ENCODE results near the gene CDH20.

DNA sequence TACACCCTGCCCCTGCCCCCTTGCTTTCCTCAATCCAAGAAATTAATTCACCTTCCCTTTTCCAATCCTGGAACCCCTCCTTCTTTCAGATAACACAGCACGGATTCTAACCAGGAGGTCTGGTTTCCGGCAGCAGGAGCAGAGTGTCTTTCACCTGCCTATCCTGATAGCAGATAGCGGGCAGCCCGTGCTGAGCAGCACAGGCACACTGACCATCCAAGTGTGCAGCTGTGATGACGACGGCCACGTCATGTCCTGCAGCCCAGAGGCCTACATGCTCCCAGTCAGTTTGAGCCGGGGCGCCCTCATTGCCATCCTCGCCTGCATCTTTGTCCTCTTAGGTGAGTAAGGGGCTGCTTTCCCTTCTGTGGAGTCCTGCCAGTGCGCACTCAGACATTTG is 216.7 kb downstream of the CDH20 start:
- no peak for TF ChIP-seq EZH2 (IDR thresholded peaks at IDR 0.05)
- TF ChIP-seq POLR2AphosphoS5 (IDR thresholded peaks at IDR 0.05; ENCODE audit: borderline replicate concordance, low read depth, low read length): no peak
- TF ChIP-seq FOXP2 (optimal IDR thresholded peaks at IDR 0.05; ENCODE audit: control extremely low read depth, extremely low read length, insufficient read depth): no peak

Measured in SK-N-MC (cell line).